Body of pancreas (tissue), 4 donors: ENCODE results near the gene NCCRP1. TPM values are rescaled to one million over a fixed set of nuclear protein-coding genes. Genes with fewer than 3 reads are reported as not detected.

Source experiments
- ATAC-seq: fragments of 150-250 bp; one replicate; pipeline ENCODE4 v1.9.1; 2016
- DNase-seq, 4 donors: peaks; one replicate each; pipeline ENCODE4 v3.0.0-alpha.2; 2019
- H3K27ac ChIP-seq, 4 donors: fragments of 200-600 bp; sonication (generic); 1 replicate in 3 of 4; 2 replicates in 1 of 4; pipeline versions ENCODE4 v1.5.1 to v1.6.1; 2016 to 2019; ENCODE audit warnings: mild to moderate bottlenecking in 1 of 4, mixed read lengths in 1 of 4, moderate library complexity in 1 of 4
- H3K27me3 ChIP-seq, 2 donors: fragments of 200-600 bp; sonication (generic); one replicate each; pipeline ENCODE4 v1.6.0; 2016; ENCODE audit warnings: mild to moderate bottlenecking in 1 of 2
- H3K36me3 ChIP-seq, 2 donors: fragments of 200-600 bp; sonication (generic); replicated peaks in 1 of 2; 2 replicates each; pipeline ENCODE4 v1.5.1; 2016; ENCODE audit warnings: low read depth in 2 of 2; ENCODE audit not compliant: insufficient read depth in 1 of 2
- H3K4me1 ChIP-seq: fragments of 200-600 bp; sonication (generic); one replicate; pipeline ENCODE4 v1.6.0; 2016
- H3K4me3 ChIP-seq, 2 donors: fragments of 200-600 bp; sonication (generic); 1 replicate in 1 of 2; 2 replicates in 1 of 2; pipeline ENCODE4 v1.5.1; 2016 to 2019
- H3K9me3 ChIP-seq, 3 donors: fragments of 200-600 bp; sonication (generic); 1 replicate in 2 of 3; 2 replicates in 1 of 3; pipeline ENCODE4 v1.5.1; 2016
- CTCF ChIP-seq, 7 experiments: fragments of 450-650 bp in 4 of 7; fragments of 200-600 bp in 3 of 7; sonication (generic) in 3 of 7; IDR thresholded peaks; one replicate each; pipeline ENCODE4 v1.5.1; 2016 to 2019; ENCODE audit warnings: antibody characterized with exemption in 7 of 7
- POLR2A ChIP-seq, 3 donors: fragments of 450-650 bp; IDR thresholded peaks; one replicate each; pipeline ENCODE4 v1.6.1; 2016; ENCODE audit warnings: antibody characterized with exemption in 3 of 3, mild to moderate bottlenecking in 2 of 3
- WGBS, 2 donors: methylation state at CpG; one replicate each; pipeline ENCODE4 v1.1.5; 2017; 5-methylcytosine and 5-hydroxymethylcytosine counted together
- intact Hi-C: fragments of 100-400 bp; cut with DNase I; formaldehyde crosslinking; loops from one replicate; pipeline ENCODE4 v1.15.1; 2023
- total RNA-seq, 2 donors: library from RNA; depleted of rRNA; stranded (reverse); fragments of >200 nt; gene quantifications; one replicate each; pipeline ENCODE4 v1.1.0, GENCODE V29; 2016

NCCRP1 gene
- total RNA-seq, 2 donors from 2014 or later: 0.66 to 7.8 TPM

- Histone ChIP-seq H3K27ac (no peak overlapping the region), H3K4me3 (no peak overlapping the region), H3K27me3 (no peaks in the 10 kb centered on the region), H3K4me1 (peaks cover 32% of the 10 kb centered on the region), H3K36me3 (peaks cover 0 to 16% of the 10 kb centered on the region in 2 donors), H3K9me3 (no peaks in the 10 kb centered on the region)
- intact Hi-C loops: no loop called here
- no peak for DNase-seq
- ATAC-seq: no peak
- 79 to 83% methylated on average over 5 to 14 of the region's 17 CpGs for WGBS, 2 donors
- TF ChIP-seq CTCF (IDR thresholded peaks at IDR 0.05) (no peak), POLR2A (IDR thresholded peaks at IDR 0.05) (no peak)
Measured at GRCh38 chr19:39170386-39171231, 26.2 kb upstream of the NCCRP1 start.

DNA sequence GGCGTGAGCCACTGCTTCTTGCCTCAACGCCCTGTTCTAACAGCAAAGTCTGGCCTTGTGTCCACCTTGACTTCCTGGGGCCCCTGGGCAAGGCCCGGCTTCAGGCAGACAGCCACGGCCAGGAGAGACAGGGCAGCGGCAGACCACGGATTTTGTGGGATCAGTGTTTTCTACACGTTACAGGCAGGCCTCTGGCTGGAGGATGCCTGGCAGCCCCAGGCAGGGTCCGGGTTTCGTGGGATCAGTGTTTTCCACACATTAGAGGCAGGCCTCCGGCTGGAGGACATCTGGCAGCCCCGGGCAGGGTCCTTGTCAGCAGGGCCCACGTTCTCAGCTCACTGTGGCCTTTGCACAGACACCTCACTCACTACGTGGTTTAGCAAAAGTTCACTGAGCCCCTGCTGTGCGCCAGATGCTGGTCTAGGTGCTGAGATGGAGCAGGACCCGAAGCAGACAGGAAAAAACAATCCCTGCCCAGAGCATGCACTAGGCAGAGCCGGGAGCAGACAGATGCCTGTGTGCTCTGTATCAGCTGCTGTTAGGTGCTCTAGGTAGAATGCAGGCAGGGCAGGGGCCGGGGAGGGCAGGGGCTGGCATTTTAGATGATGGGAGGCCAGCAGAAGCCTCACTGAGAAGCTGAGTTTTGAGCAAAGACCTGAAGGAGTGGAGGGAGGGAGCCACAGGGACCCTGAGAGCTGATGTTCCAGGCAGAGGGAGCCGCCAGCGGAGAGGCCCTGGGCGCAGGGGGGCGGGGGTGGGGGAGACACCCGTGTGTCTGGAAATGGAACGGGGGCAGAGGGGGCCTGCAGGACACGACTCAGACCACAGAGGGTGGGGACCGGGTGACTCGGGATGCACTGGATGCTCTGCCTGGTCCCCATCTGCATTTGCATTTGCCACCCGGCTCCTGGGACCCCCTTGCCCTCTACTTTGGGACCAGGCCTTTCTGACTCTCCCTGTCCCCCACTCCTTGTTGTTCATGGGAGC, 25.0 kb upstream of the NCCRP1 start:
- H3K36me3 ChIP-seq: peaks cover 0 to 18% of the 10 kb centered on the region in 2 donors

GRCh38 chr19:39172700-39173501, 23.9 kb upstream of the NCCRP1 start:
- peaks cover 9% of the 10 kb centered on the region for H3K4me1 ChIP-seq
- DNase-seq: no peak
- no peak overlapping the region for H3K4me3 ChIP-seq
- no peak for TF ChIP-seq POLR2A (IDR thresholded peaks at IDR 0.05)
- no peak for TF ChIP-seq CTCF (IDR thresholded peaks at IDR 0.05)
- H3K9me3 ChIP-seq: no peaks in the 10 kb centered on the region
- 92 to 98% methylated on average over 10 to 45 of the region's 45 CpGs for WGBS, 2 donors
- intact Hi-C loops: no loop called here
- no peak overlapping the region for H3K27ac ChIP-seq
- no peaks in the 10 kb centered on the region for H3K27me3 ChIP-seq
- H3K36me3 ChIP-seq: peaks cover 3 to 23% of the 10 kb centered on the region in 2 donors
- ATAC-seq: no peak

More for the DNA sequence above, 25.0 kb upstream of the NCCRP1 start:
- DNase-seq: no peak
- H3K27ac ChIP-seq: no peak overlapping the region
- peaks cover 20% of the 10 kb centered on the region for H3K4me1 ChIP-seq
- H3K9me3 ChIP-seq: no peaks in the 10 kb centered on the region
- ATAC-seq: no peak
- TF ChIP-seq CTCF (IDR thresholded peaks at IDR 0.05) (no peak), POLR2A (IDR thresholded peaks at IDR 0.05) (no peak)
- H3K27me3 ChIP-seq: no peaks in the 10 kb centered on the region
- intact Hi-C loops: no loop called here
- 81 to 88% methylated on average over 13 to 27 of the region's 27 CpGs for WGBS, 2 donors
- H3K4me3 ChIP-seq: no peak overlapping the region

DNA sequence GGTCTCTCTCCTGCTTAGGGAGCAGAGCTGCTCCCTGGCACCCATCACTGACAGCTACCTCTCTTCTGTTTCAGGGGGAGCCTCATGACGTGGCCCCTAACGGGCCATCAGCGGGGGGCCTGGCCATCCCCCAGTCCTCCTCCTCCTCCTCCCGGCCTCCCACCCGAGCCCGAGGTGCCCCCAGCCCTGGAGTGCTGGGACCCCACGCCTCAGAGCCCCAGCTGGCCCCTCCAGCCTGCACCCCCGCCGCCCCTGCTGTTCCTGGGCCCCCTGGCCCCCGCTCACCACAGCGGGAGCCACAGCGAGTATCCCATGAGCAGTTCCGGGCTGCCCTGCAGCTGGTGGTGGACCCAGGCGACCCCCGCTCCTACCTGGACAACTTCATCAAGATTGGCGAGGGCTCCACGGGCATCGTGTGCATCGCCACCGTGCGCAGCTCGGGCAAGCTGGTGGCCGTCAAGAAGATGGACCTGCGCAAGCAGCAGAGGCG, 23.2 kb upstream of the NCCRP1 start:
- H3K27me3 ChIP-seq: no peaks in the 10 kb centered on the region
- H3K27ac ChIP-seq: no peak overlapping the region
- no peak overlapping the region for H3K4me3 ChIP-seq
- DNase-seq (no peak), ATAC-seq (no peak)
- peaks cover 5 to 27% of the 10 kb centered on the region in 2 donors for H3K36me3 ChIP-seq
- 86 to 95% methylated on average over 14 to 25 of the region's 25 CpGs for WGBS, 2 donors
- no peaks in the 10 kb centered on the region for H3K9me3 ChIP-seq
- peaks cover 2% of the 10 kb centered on the region for H3K4me1 ChIP-seq
- intact Hi-C loops: no loop called here
- TF ChIP-seq POLR2A (IDR thresholded peaks at IDR 0.05): no peak
- TF ChIP-seq CTCF (IDR thresholded peaks at IDR 0.05): no peak
